NT2/D1 (cell line): ENCODE data around the gene CLEC16A.

Experiments
- SUZ12 ChIP-seq: IDR thresholded peaks from 2 replicates; pipeline ENCODE4 v1.6.1; 2011; ENCODE audit not compliant: insufficient read length, insufficient read depth; ENCODE audit errors: extremely low read depth
- YY1 ChIP-seq: IDR thresholded peaks from 2 replicates; pipeline ENCODE4 v1.6.1; 2011; ENCODE audit not compliant: insufficient read length, insufficient read depth
- ZNF274 ChIP-seq: IDR thresholded peaks from 2 replicates; pipeline ENCODE4 v1.6.1; 2011; ENCODE audit warnings: mild to moderate bottlenecking, low read depth, low read length

GRCh38 chr16:11143372-11144035, 199.1 kb downstream of the CLEC16A start:
- TF ChIP-seq YY1 (no peak), SUZ12 (no peak), ZNF274 (no peak)
